Tibial nerve (tissue), 4 donors: ENCODE measurements around the gene KPTN. TPM values are rescaled to one million over a fixed set of nuclear protein-coding genes. Genes with fewer than 3 reads are reported as not detected.

Source experiments
- DNase-seq, 2 donors: peaks; one replicate each; pipeline ENCODE4 v3.0.0-alpha.2; 2019; ENCODE audit warnings: low spot score in 2 of 2
- H3K27ac ChIP-seq, 4 donors: fragments of 200-600 bp; sonication (generic) in 3 of 4; one replicate each; pipeline ENCODE4 v1.5.1; 2017 to 2019; ENCODE audit warnings: mild to moderate bottlenecking in 1 of 4
- H3K27me3 ChIP-seq, 2 donors: fragments of 200-600 bp; sonication (generic) in 1 of 2; one replicate each; pipeline versions ENCODE4 v1.5.1 to v1.6.0; 2017 to 2019
- H3K36me3 ChIP-seq, 3 donors: fragments of 200-600 bp; sonication (generic); one replicate each; pipeline ENCODE4 v1.5.1; 2018 to 2019
- H3K4me1 ChIP-seq, 4 donors: fragments of 200-600 bp; sonication (generic) in 3 of 4; one replicate each; pipeline ENCODE4 v1.5.1; 2017 to 2019
- H3K4me3 ChIP-seq, 4 donors: fragments of 200-600 bp; sonication (generic) in 3 of 4; one replicate each; pipeline ENCODE4 v1.5.1; 2017 to 2019; ENCODE audit warnings: mild to moderate bottlenecking in 1 of 4, moderate library complexity in 1 of 4
- H3K9me3 ChIP-seq, 4 donors: fragments of 200-600 bp; sonication (generic) in 3 of 4; one replicate each; pipeline ENCODE4 v1.5.1; 2017 to 2019
- EP300 ChIP-seq, 2 donors: sonication (generic); formaldehyde crosslinking; IDR thresholded peaks; one replicate each; pipeline ENCODE4 v1.6.1; 2017; ENCODE audit warnings: antibody characterized with exemption in 2 of 2, mild to moderate bottlenecking in 1 of 2
- POLR2A ChIP-seq, 2 donors: fragments of 450-650 bp; IDR thresholded peaks; one replicate each; pipeline ENCODE4 v1.6.1; 2017; ENCODE audit warnings: antibody characterized with exemption in 2 of 2, mild to moderate bottlenecking in 2 of 2, moderate library complexity in 2 of 2
- WGBS, 2 donors: methylation state at CpG; one replicate each; pipeline ENCODE4 v1.1.5; 2018; 5-methylcytosine and 5-hydroxymethylcytosine counted together
- total RNA-seq, 4 donors: library from RNA; depleted of rRNA; stranded (reverse); fragments of >200 nt; gene quantifications; one replicate each; pipeline ENCODE4 v1.1.0, GENCODE V29; 2016
- TF ChIP-seq, protein P1 (sequence below), 5 experiments: fragments of 200-600 bp in 3 of 5; fragments of 450-650 bp in 2 of 5; sonication (generic) in 3 of 5; IDR thresholded peaks; one replicate each; pipeline ENCODE4 v1.5.1; 2016 to 2019; ENCODE audit warnings: antibody characterized with exemption in 5 of 5, mild to moderate bottlenecking in 3 of 5, moderate library complexity in 2 of 5

Gene KPTN
- total RNA-seq, 4 donors from 2014 or later = 3.1 to 10.8 (median 8.2) TPM

DNA sequence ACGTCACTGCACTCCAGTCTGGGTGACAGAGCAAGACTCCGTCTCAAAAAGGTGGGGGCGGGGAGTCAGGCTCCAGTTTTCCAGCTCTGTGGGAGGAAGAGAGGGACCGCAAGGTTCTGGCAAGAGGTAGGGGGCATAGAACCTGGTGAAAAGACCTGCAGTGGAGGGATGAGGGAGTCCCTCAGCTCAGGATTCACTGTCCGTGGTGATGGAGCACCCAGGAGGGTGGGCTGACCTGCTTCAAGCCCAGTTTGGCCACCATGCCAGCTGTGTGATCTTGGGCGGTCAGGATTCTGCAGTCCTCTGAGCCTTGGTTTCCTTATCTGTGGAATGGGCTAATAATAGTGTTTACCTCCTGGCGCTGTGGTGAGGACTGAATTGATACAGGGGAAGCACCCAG, 33.5 kb downstream of the KPTN start:
- Histone ChIP-seq H3K36me3 (no peaks in the 10 kb centered on the region), H3K4me3 (no peak overlapping the region), H3K27ac (no peak overlapping the region), H3K4me1 (peaks cover 0 to 21% (median 0%) of the 10 kb centered on the region in 4 donors), H3K9me3 (peaks cover 0 to 9% (median 1%) of the 10 kb centered on the region in 4 donors), H3K27me3 (peaks cover 3 to 71% of the 10 kb centered on the region in 2 donors)
- no peak for DNase-seq
- WGBS, 2 donors = 61 to 63% methylated on average over 7 of the region's 7 CpGs
- TF ChIP-seq EP300 (IDR thresholded peaks at IDR 0.05) (no peak), POLR2A (IDR thresholded peaks at IDR 0.05) (no peak)
- TF ChIP-seq, protein P1, sequence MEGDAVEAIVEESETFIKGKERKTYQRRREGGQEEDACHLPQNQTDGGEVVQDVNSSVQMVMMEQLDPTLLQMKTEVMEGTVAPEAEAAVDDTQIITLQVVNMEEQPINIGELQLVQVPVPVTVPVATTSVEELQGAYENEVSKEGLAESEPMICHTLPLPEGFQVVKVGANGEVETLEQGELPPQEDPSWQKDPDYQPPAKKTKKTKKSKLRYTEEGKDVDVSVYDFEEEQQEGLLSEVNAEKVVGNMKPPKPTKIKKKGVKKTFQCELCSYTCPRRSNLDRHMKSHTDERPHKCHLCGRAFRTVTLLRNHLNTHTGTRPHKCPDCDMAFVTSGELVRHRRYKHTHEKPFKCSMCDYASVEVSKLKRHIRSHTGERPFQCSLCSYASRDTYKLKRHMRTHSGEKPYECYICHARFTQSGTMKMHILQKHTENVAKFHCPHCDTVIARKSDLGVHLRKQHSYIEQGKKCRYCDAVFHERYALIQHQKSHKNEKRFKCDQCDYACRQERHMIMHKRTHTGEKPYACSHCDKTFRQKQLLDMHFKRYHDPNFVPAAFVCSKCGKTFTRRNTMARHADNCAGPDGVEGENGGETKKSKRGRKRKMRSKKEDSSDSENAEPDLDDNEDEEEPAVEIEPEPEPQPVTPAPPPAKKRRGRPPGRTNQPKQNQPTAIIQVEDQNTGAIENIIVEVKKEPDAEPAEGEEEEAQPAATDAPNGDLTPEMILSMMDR (IDR thresholded peaks at IDR 0.05) = no peak

GRCh38 chr19:47448360-47448727, 35.7 kb downstream of the KPTN start:
- DNase-seq = no peak
- TF ChIP-seq, protein P1 (IDR thresholded peaks at IDR 0.05) = no peak
- no peak for TF ChIP-seq EP300 (IDR thresholded peaks at IDR 0.05)
- no peak for TF ChIP-seq POLR2A (IDR thresholded peaks at IDR 0.05)
- H3K4me3 ChIP-seq = no peak overlapping the region
- H3K36me3 ChIP-seq = no peaks in the 10 kb centered on the region
- H3K4me1 ChIP-seq = peaks cover 0 to 23% (median 0%) of the 10 kb centered on the region in 4 donors
- no peaks in the 10 kb centered on the region for H3K9me3 ChIP-seq
- peaks cover 8 to 73% of the 10 kb centered on the region in 2 donors for H3K27me3 ChIP-seq
- 30 to 34% methylated on average over 9 of the region's 9 CpGs for WGBS, 2 donors
- H3K27ac ChIP-seq = no peak overlapping the region

GRCh38 chr19:47447470-47448359, 36.3 kb downstream of the KPTN start:
- Histone ChIP-seq H3K27ac (no peak overlapping the region), H3K9me3 (no peaks in the 10 kb centered on the region), H3K27me3 (peaks cover 8 to 79% of the 10 kb centered on the region in 2 donors), H3K4me3 (peak overlapping the region in 1 of 4 donors; percentile 7), H3K36me3 (no peaks in the 10 kb centered on the region), H3K4me1 (peaks cover 0 to 23% (median 0%) of the 10 kb centered on the region in 4 donors)
- DNase-seq = no peak
- WGBS, 2 donors = 3 to 6% methylated on average over 28 to 69 of the region's 95 CpGs
- TF ChIP-seq POLR2A (IDR thresholded peaks at IDR 0.05) (no peak), EP300 (IDR thresholded peaks at IDR 0.05) (no peak)
- TF ChIP-seq, protein P1 (IDR thresholded peaks at IDR 0.05) = no peak

- Histone ChIP-seq H3K36me3 (no peaks in the 10 kb centered on the region), H3K4me1 (peaks cover 0 to 23% (median 0%) of the 10 kb centered on the region in 4 donors), H3K9me3 (no peaks in the 10 kb centered on the region), H3K27ac (no peak overlapping the region), H3K4me3 (no peak overlapping the region), H3K27me3 (peaks cover 8 to 88% of the 10 kb centered on the region in 2 donors)
- 18 to 19% methylated on average over 28 of the region's 28 CpGs for WGBS, 2 donors
- no peak for DNase-seq
- no peak for TF ChIP-seq POLR2A (IDR thresholded peaks at IDR 0.05)
- no peak for TF ChIP-seq EP300 (IDR thresholded peaks at IDR 0.05)
- TF ChIP-seq, protein P1 (IDR thresholded peaks at IDR 0.05) = no peak
Observed at GRCh38 chr19:47446534-47447469, 37.2 kb downstream of the KPTN start.
